ENCODE results near the gene SLC1A1.

Gene SLC1A1

GRCh38 chr9:4618700-4619099 lies 128.4 kb downstream of the SLC1A1 start:
- no peak for DNase-seq (ENCODE audit: low read depth, low spot score)

GRCh38 chr9:4620057-4620765 lies 129.9 kb downstream of the SLC1A1 start:
- DNase-seq (ENCODE audit: low read depth, low spot score) = no peak

DNA sequence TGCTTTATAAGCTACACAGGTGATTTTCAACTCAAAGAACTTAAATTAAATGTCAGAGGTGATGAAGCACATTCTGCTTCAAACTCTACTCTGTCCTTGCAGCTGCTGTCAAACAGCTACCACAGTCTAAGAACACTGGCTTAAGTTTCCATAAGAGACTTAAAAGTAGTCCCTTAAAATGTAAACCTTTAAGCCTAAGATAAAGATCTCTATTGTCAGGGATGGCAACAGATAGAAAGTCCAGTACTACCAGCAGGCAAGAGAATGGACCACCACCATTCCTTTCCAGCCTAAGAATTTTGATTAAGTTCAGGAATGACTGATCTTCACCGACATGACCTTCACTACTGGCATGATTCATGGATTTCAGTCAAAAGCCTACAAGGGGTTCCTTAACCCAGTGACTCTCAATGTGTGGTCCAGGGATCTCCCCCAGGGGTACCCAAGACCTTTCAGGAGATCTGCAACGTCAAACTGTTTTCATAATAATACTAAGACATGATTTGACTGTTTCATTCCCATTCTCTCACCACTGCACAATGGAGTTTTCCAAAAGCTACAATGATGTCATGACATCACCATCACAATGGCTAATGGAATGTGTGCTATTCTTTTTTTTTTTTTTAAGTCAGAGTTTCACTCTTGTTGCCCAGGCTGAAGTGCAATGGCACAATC lies 130.8 kb downstream of the SLC1A1 start:
- no peak for DNase-seq (ENCODE audit: low read depth, low spot score)

- DNase-seq (ENCODE audit: low read depth, low spot score) = no peak
These were observed 131.7 kb downstream of the SLC1A1 start for GRCh38 chr9:4622016-4622415.

GRCh38 chr9:4630836-4631235 lies 140.6 kb downstream of the SLC1A1 start:
- DNase-seq (ENCODE audit: low read depth, low spot score) = no peak

Data from iPS DF 19.7 (cell line).